Glomerular visceral epithelial cell (primary cell): ENCODE measurements around the gene GAST.
"Not testable (repeated sequence)": the region's sequence is repeated elsewhere in the genome, so short reads cannot be mapped to it uniquely, and the experiment has no call there.

Experiments used
- DNase-seq: peaks from one replicate; pipeline ENCODE4 v3.0.0-alpha.2; 2016; ENCODE audit errors: extremely low spot score

Gene GAST

GRCh38 chr17:41683441-41684007 lies 28.6 kb upstream of the GAST start:
- no peak for DNase-seq

- no peak for DNase-seq
These were observed 28.1 kb upstream of the GAST start for GRCh38 chr17:41684035-41684434.

DNA sequence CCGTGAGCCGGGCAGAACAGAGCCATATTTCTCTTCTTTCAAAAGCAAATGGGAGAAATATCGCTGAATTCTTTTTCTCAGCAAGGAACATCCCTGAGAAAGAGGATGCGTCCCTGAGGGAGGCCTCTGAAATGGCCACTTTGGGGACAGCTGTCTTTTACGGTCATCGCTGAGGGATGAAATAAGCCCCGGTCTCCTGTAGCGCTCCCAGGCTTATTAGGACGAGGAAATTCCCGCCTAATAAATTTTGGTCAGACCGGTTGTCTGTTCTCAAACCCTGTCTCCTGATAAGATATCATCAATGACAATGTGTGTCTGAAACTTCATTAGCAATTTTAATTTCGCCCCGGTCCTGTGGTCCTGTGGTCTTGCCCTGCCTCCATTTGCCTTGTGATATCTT lies 26.4 kb upstream of the GAST start:
- not testable (repeated sequence) for DNase-seq

DNA sequence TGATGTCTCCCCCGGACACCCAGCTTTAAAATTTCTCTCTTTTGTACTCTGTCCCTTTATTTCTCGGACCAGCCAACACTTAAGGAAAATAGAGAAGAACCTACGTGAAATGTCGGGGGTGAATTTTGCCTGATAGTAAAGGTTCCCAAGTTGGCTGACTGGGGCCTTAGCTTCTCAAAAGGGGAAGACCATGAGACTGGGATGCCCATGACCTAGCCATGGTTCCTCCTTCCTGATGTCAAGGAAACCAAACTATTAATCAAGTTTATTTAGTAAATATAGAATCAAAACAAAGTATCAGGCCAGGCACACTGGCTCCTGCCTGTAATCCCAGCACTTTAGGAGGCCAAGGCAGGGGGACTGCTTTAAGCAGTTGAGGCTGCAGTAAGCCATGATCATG lies 25.9 kb upstream of the GAST start:
- no peak for DNase-seq

GRCh38 chr17:41687828-41688640 lies 24.1 kb upstream of the GAST start:
- DNase-seq = peak; percentile 70

DNA sequence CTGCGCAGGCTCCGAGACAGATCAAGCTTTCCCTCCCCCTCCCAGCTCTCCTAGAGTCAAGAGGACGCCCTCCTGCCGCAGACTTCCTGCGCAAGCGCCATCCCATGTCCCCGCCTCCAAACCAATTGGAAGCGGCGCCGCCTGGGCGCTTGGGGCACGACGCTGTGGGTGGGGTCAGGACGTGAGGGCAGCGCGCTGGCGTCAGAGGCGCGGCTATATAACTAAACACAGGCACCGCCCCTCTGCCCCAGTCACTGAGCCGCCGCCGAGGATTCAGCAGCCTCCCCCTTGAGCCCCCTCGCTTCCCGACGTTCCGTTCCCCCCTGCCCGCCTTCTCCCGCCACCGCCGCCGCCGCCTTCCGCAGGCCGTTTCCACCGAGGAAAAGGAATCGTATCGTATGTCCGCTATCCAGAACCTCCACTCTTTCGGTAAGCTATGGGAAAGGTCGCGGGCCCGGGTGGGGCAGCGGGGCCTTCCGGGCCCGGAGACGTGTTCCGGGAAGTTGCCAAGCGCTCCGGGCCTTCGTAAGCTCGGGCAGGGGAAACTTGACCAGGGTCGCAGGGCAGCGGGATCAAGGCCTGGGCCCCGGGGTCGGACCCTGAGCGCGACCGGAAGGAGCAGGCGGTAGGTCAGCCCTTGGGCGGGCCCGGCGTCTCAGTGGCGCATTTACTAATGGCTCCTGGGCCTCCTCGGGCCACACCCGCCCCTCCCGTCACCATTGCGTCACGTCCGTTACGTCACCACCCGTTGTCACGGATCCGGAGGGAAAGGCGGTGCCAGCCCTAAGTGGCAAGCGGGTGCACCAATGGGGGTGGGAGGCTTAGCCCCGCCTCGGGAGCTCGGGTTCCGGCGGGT lies 23.3 kb upstream of the GAST start, which contains the start of gene EIF1:
Gene EIF1, plus strand, starts transcription at position 245 of the 856 bp plus-strand sequence. Its CDS starts 154 bp downstream, at position 399.
- DNase-seq = peak; percentile 100

DNA sequence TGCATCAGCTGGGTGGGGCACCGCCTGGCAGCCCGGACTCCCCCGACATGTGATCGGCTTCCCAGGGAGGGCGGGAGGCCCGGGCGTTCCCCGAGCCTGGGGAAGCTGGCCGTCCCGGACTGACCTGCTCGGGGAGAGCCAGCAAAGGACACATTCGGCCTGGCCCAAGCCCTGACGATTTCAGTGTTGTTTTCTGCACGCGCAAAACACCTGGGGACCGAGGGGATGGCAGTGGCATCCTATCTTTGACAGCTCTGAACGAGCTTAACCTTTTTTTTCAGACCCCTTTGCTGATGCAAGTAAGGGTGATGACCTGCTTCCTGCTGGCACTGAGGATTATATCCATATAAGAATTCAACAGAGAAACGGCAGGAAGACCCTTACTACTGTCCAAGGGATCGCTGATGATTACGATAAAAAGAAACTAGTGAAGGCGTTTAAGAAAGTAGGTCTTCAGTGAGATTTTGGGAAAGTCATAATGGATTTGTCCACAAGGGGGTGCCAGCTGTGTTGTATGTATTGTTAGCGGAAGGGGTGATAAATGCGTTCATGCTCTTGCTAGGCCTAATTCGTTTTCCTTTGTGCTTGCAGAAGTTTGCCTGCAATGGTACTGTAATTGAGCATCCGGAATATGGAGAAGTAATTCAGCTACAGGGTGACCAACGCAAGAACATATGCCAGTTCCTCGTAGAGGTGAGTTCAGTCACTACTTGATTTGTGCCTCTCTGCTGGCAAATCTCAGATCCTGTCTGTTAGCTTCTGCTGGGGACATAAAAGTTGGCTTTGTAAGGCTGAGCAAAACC lies 22.4 kb upstream of the GAST start:
- DNase-seq = peak; percentile 75

- DNase-seq = no peak
These were observed 21.6 kb upstream of the GAST start for GRCh38 chr17:41690497-41690896.

DNA sequence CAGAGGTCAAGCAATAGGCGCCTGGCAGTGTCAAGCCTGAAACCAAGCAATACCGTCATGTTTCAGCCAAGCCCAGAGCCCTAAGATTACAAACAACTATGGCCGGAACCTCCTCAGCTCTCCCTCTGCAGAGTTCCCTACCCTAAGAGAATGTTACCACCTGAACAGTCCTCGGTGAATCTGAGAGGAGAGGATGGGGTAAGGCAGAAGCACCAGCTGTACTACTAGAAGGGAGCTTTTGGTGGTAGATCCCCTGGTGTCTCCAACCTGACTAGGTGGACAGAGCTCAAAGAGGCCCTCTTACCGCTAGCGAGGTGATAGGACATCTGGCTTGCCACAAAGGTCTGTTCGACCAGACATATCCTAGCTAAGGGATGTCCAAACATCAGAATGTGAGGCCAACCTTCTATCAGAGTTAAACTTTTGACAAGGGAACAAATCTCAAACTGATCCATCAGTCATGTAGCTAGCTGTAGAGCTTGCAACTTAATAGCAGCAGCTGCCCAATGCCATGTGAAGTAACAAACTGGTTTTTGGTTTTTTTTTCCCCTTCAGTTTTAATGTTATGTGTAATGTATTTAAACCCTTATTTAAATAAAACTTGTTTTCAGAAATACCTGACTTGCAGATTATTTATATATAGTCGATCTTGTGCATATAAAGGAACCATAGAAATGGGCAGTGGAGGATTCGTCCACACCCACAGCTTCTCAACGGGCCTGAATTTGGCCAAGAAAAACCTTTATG lies 20.9 kb upstream of the GAST start:
- DNase-seq = no peak

DNA sequence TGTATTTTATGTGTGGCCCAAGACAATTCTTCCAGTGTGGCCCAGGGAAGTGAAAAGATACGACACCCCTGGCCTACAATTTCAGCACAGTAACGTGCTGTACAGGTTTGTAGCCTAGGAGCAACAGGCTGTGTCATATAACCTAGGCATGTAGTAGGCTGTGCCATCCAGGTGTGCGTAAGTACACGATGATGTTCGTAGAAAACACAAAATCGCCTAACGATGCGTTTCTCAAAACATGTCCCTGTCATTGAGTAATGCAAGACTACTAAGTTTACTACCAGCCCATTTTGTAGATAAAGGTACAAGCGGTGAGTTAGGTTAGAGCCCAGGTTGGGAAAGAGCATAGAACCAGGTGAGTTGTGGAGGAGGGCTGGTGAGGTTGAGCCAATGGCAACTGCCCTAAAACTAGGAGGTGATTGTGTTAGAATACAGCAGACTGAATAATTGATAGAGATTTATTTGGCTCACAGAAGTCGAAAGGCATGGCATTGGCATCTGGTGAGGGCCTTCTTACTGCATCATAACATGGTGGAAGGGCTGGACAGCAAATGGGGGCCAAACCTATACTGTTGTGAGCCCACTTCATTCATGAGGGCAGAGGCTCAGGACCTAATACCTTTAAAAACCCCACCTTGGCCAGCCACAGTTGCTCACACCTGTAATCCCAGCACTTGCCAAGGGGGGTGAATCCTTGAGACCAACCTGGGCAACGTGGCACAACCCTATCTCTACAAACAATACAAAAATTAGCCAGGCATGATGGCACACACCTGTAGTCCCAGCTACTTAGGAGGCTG lies 19.2 kb upstream of the GAST start:
- peak; percentile 33 for DNase-seq

GRCh38 chr17:41695134-41695661 lies 16.9 kb upstream of the GAST start:
- DNase-seq = no peak

GRCh38 chr17:41695954-41696757 lies 16.0 kb upstream of the GAST start:
- DNase-seq = peak; percentile 75

DNA sequence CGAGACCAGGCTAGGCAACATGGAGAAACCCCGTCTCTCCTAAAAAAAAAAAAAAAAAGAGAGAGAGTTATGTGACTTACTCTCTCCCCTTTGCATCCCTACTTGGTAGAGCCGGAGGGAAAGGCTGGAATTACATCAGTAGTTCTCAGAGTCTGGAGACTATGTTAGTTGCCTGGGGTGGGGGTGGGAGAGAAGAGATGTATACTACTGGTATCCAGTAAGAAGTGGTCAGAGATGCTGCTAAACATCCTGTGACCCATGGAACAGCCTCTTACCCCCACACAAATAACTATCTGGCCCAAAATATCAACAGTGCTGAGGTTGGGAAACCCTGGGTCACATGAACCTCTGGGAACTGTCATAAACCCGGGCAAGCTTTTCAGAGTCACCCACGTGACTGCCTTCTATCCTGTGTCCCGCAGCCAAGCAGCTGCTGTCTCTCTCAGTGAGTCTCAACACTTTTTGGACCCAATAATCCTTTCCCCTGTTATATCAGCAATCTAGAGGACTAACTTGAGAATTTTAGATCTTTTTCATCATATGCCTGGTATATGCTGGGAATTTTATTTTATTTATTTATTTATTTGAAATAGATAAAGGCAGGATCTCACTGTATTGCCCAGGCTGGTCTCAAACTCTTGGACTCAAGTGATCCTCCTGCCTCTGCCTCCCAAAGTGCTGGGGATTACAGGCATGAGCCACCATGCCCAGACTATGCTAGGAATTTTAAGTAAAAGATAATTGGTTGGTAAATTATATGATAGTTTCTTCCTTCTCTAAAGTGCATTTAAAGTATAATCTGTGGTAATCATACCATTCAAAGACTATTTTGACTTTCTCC lies 14.8 kb upstream of the GAST start:
- no peak for DNase-seq

DNA sequence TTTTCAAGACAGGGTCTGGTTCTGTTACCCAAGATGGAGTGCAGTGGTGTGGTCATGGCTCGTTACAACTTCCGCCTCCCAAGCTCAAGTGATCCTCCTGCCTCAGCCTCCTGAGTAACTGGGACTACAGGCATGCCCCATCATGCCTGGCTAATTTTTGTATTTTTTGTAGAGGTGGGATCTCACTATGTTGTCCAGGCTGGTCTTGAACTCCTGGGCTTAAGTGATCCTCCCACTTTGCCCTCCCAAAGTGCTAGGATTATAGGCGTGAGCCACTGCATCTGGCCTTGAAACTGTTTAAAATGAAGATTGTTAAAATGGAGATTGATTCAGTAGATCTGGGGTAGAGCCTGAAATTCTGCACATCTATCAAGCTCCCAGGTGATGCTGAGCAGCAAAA lies 11.3 kb upstream of the GAST start:
- not testable (repeated sequence) for DNase-seq

GRCh38 chr17:41702712-41703111 lies 9.4 kb upstream of the GAST start:
- DNase-seq = no peak

- no peak for DNase-seq
These were observed 6.7 kb upstream of the GAST start for GRCh38 chr17:41705271-41705991.
